Astrocyte (in vitro differentiated cells and primary cell): Measurements from ENCODE around the gene GALNT18.

ENCODE experiments used
- EZH2 ChIP-seq: IDR thresholded peaks from 2 replicates; pipeline ENCODE4 v1.6.1; 2012; ENCODE audit warnings: mild to moderate bottlenecking, low read length, inconsistent platforms; ENCODE audit not compliant: insufficient read depth
- TF ChIP-seq, protein P1 (sequence below): IDR thresholded peaks from 2 replicates; pipeline ENCODE4 v1.5.1; 2011; ENCODE audit warnings: low read depth, mild to moderate bottlenecking, inconsistent platforms, low read length, moderate library complexity; ENCODE audit not compliant: insufficient read depth

DNA sequence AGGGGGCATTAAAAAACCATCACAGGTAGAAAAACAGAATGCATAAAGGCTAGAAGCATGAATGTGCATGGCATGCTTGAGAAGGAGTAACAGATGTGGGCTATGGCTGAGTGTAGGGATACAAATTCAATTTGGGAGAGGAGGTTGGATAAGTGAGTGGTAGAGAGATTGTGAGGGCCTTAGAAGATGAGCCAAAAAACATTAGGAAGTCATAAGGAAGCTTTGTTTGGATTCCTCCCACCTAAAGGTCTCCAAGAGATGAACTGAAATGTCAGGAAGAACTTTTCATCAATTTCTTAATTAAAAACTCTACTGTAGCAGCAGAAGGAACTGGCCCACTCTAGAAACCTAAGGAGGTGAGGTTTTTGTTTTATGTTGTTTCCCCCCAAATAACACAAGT is 227.6 kb downstream of the GALNT18 start:
- TF ChIP-seq, protein P1, sequence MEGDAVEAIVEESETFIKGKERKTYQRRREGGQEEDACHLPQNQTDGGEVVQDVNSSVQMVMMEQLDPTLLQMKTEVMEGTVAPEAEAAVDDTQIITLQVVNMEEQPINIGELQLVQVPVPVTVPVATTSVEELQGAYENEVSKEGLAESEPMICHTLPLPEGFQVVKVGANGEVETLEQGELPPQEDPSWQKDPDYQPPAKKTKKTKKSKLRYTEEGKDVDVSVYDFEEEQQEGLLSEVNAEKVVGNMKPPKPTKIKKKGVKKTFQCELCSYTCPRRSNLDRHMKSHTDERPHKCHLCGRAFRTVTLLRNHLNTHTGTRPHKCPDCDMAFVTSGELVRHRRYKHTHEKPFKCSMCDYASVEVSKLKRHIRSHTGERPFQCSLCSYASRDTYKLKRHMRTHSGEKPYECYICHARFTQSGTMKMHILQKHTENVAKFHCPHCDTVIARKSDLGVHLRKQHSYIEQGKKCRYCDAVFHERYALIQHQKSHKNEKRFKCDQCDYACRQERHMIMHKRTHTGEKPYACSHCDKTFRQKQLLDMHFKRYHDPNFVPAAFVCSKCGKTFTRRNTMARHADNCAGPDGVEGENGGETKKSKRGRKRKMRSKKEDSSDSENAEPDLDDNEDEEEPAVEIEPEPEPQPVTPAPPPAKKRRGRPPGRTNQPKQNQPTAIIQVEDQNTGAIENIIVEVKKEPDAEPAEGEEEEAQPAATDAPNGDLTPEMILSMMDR, result no peak
- TF ChIP-seq EZH2, result no peak
